HepG2 (cell line): Measurements from ENCODE around the gene INO80E. TPM values are rescaled to one million over a fixed set of nuclear protein-coding genes. Genes with fewer than 3 reads are reported as not detected.

Experiments used
- ARHGAP35 ChIP-seq: sonication (generic); formaldehyde crosslinking; IDR thresholded peaks from 2 replicates; pipeline ENCODE4 v1.9.0; 2022; ENCODE audit warnings: mild to moderate bottlenecking, inconsistent platforms, moderate library complexity, missing genetic modification reagents, borderline replicate concordance
- ATF1 ChIP-seq: IDR thresholded peaks from 2 replicates; pipeline ENCODE4 v1.6.1; 2016; ENCODE audit warnings: mild to moderate bottlenecking, control low read depth
- FOXO1 ChIP-seq: sonication (generic); formaldehyde crosslinking; IDR thresholded peaks from 2 replicates; pipeline ENCODE4 v1.4.0; 2020; ENCODE audit warnings: missing genetic modification reagents
- SNRNP70 ChIP-seq: fragments of 200-400 bp; formaldehyde crosslinking; IDR thresholded peaks from 2 replicates; pipeline ENCODE4 v1.6.1; 2017; ENCODE audit warnings: mild to moderate bottlenecking, low read depth, low read length, moderate library complexity
- STAG1 ChIP-seq: sonication (generic); formaldehyde crosslinking; IDR thresholded peaks from 2 replicates; pipeline ENCODE4 v1.4.0; 2020; ENCODE audit warnings: missing genetic modification reagents
- ZFX ChIP-seq: sonication (generic); formaldehyde crosslinking; IDR thresholded peaks from 2 replicates; pipeline ENCODE4 v1.4.0; 2020; ENCODE audit warnings: mild to moderate bottlenecking, low read depth, missing genetic modification reagents, moderate library complexity
- ZNF687 ChIP-seq: sonication (generic); formaldehyde crosslinking; IDR thresholded peaks from 2 replicates; pipeline ENCODE4 v1.5.1; 2020; ENCODE audit warnings: mild to moderate bottlenecking, missing genetic modification reagents, moderate library complexity
- ZNF713 ChIP-seq: sonication (generic); formaldehyde crosslinking; IDR thresholded peaks from 2 replicates; pipeline ENCODE4 v1.4.0; 2020; ENCODE audit warnings: mild to moderate bottlenecking, missing genetic modification reagents
- polyA plus RNA-seq, 8 experiments: library from polyadenylated mRNA; depleted of rRNA in 3 of 8; stranded (reverse) in 7 of 8; unstranded in 1 of 8; fragments of >200 nt; fragmentation: Illumina TruSeq in 4 of 8; extraction: Trizol in 4 of 8; gene quantifications; 2 replicates each; pipeline versions ENCODE4 v1.2.1 to v1.2.3, GENCODE V29; 2011 to 2016; ENCODE audit warnings: low read depth in 4 of 8, missing spikeins in 1 of 8, mixed read lengths in 1 of 8; ENCODE audit not compliant: insufficient read depth in 1 of 8
- total RNA-seq, 5 experiments: library from RNA; depleted of rRNA; stranded (reverse); fragments of >200 nt; fragmentation: Illumina TruSeq; extraction: Trizol; gene quantifications; 2 replicates each; pipeline ENCODE4 v1.2.3, GENCODE V29; 2016; ENCODE audit warnings: low read depth in 1 of 5

The INO80E gene
- total and polyA plus RNA-seq, 2 of the 13 experiments (the other 11 are each of a cell fraction or from before 2014, with no cell fraction given), result 25.8 to 45.6 TPM

GRCh38 chr16:29975811-29976511, 20.1 kb upstream of the INO80E start (continued):
- TF ChIP-seq SNRNP70 (no peak), ZFX (CRISPR knock-in tag) (peak; percentile 37; the same call in 1 of the 2 replicates), ZNF687 (CRISPR knock-in tag) (0 out of 2 replicates have a peak, but pooled peaks have one; percentile 32), ARHGAP35 (no peak), FOXO1 (CRISPR knock-in tag) (no peak), ZNF713 (CRISPR knock-in tag) (no peak), STAG1 (0 out of 2 replicates have a peak, but pooled peaks have one; percentile 9), ATF1 (CRISPR knock-in tag) (no peak)
